C4-2B (cell line): Measurements from ENCODE around the gene GFOD2.

Experiments
- CTCF ChIP-seq: fragments of 450-650 bp; conservative IDR thresholded peaks from 2 replicates; pipeline ENCODE4 v1.5.1; 2017; ENCODE audit warnings: mild to moderate bottlenecking
- ZFX ChIP-seq: fragments of 450-650 bp; IDR thresholded peaks from 2 replicates; pipeline ENCODE4 v1.6.1; 2017

GRCh38 chr16:67655363-67655762 lies 63.8 kb downstream of the GFOD2 start:
- TF ChIP-seq CTCF (no peak), ZFX (no peak)
